GM12872 (cell line): ENCODE results near the gene BAIAP2L1.

ENCODE experiments used
- TF ChIP-seq, protein P1 (sequence below): IDR thresholded peaks from 3 replicates; pipeline ENCODE4 v1.5.1; 2011; ENCODE audit warnings: low read depth, mild to moderate bottlenecking, low read length, moderate library complexity; ENCODE audit not compliant: insufficient read depth

Gene BAIAP2L1

DNA sequence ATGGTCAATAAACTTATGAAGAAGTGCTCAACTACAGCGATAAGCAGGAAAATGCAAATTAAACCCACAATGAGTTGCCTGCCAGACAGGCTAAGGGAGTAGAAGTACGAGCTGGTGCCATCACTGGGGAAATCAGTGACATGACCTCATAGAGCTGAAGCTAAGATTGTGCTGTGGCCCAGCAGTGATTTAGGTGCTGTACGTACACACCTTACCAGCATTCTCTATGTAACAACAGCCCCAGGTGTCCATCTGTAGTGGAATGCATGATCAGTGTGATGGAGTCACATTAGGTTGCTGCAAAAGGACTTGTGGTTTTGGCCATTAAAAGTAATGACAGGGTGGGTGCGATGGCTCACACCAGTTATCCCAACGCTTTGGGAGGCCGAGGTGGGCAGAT lies 143.2 kb downstream of the BAIAP2L1 start:
- TF ChIP-seq, protein P1, sequence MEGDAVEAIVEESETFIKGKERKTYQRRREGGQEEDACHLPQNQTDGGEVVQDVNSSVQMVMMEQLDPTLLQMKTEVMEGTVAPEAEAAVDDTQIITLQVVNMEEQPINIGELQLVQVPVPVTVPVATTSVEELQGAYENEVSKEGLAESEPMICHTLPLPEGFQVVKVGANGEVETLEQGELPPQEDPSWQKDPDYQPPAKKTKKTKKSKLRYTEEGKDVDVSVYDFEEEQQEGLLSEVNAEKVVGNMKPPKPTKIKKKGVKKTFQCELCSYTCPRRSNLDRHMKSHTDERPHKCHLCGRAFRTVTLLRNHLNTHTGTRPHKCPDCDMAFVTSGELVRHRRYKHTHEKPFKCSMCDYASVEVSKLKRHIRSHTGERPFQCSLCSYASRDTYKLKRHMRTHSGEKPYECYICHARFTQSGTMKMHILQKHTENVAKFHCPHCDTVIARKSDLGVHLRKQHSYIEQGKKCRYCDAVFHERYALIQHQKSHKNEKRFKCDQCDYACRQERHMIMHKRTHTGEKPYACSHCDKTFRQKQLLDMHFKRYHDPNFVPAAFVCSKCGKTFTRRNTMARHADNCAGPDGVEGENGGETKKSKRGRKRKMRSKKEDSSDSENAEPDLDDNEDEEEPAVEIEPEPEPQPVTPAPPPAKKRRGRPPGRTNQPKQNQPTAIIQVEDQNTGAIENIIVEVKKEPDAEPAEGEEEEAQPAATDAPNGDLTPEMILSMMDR: no peak

DNA sequence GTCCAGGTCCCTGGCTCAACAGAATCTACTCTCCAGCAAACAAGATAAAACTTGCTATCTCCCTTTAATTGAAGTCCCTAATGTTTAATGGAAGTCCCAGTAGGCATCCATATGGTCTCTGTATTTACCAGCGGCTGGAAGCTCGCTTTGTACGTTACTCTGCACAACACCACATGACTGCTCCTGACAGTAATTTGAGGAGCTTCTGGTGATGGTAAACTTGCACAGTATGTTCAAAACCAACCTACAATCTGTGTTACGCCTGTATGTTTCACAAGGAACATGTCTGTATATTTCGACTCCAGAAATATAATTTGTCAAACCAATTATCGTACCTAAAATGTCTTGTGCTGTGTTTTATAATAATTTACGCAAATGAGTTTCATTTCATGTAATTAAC lies 144.5 kb downstream of the BAIAP2L1 start:
- TF ChIP-seq, protein P1: no peak

- TF ChIP-seq, protein P1: no peak
Observed at GRCh38 chr7:98254951-98255610, 145.8 kb downstream of the BAIAP2L1 start.

GRCh38 chr7:98254516-98254915 lies 146.4 kb downstream of the BAIAP2L1 start:
- TF ChIP-seq, protein P1: no peak

GRCh38 chr7:98252425-98253054 lies 148.3 kb downstream of the BAIAP2L1 start:
- TF ChIP-seq, protein P1: no peak

DNA sequence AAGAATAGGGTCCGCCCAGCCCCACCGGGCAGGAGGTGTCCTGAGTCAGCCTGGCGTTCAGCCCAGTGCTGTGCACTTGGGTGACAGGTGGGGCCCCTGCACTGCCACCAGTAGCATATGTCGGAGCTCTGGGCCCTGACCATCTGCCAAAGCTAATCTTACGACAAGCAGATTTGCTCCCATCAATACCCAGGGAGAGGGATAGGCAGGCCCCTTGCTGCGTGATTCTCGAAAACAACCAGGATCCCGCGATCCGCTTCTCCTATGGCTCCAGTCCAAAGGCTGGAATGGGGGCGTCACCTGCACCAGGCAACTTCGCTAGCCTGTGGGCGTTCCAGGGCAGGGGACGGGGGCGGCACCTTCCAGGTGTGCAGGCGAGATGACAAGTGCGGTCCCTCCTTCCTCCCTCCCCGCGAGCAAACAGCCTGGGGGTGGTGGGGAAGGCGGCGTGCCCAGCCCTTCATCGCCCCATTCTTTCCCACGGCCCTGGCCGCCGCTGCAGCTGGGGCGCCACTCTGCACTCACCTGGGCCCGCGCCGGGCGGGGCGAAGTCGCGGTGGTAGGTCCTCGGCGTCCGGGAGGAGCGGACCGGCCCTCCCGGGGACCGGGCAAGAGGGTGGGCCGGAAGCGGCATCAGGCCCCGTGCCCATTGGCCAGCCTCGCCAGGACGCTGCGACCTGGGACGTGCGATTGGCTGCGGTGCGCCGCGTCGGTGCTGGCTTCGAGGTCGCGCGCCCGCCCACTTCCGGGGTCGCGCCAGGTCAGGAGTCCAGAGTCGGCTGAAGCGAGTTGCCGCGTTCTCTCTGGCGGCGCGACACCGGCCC lies 149.1 kb downstream of the BAIAP2L1 start, which contains the start of gene TECPR1:
TECPR1 (minus strand) TSS at position 632 of the 824 bp plus-strand sequence. CDS start 6,086 bp downstream, outside the sequence.
- TF ChIP-seq, protein P1: no peak

GRCh38 chr7:98251231-98251600 lies 149.7 kb downstream of the BAIAP2L1 start:
- TF ChIP-seq, protein P1: no peak
